Upper lobe of left lung (tissue), 4 donors: ENCODE measurements around the gene GABRA5.

Experiments
- POLR2A ChIP-seq, 4 donors: fragments of 450-650 bp; IDR thresholded peaks; one replicate each; pipeline ENCODE4 v1.5.1; 2016 to 2017; ENCODE audit warnings: antibody characterized with exemption in 4 of 4, mild to moderate bottlenecking in 2 of 4
- POLR2AphosphoS5 ChIP-seq, 2 donors: sonication (generic); formaldehyde crosslinking; IDR thresholded peaks; one replicate each; pipeline ENCODE4 v1.5.1; 2017; ENCODE audit warnings: antibody characterized with exemption in 2 of 2

GRCh38 chr15:26887926-26888666 is 21.2 kb downstream of the GABRA5 start:
- TF ChIP-seq POLR2AphosphoS5 (IDR thresholded peaks at IDR 0.05) (no peak), POLR2A (IDR thresholded peaks at IDR 0.05) (no peak)
